Measurements from ENCODE around the gene DPYD.

DPYD gene

DNA sequence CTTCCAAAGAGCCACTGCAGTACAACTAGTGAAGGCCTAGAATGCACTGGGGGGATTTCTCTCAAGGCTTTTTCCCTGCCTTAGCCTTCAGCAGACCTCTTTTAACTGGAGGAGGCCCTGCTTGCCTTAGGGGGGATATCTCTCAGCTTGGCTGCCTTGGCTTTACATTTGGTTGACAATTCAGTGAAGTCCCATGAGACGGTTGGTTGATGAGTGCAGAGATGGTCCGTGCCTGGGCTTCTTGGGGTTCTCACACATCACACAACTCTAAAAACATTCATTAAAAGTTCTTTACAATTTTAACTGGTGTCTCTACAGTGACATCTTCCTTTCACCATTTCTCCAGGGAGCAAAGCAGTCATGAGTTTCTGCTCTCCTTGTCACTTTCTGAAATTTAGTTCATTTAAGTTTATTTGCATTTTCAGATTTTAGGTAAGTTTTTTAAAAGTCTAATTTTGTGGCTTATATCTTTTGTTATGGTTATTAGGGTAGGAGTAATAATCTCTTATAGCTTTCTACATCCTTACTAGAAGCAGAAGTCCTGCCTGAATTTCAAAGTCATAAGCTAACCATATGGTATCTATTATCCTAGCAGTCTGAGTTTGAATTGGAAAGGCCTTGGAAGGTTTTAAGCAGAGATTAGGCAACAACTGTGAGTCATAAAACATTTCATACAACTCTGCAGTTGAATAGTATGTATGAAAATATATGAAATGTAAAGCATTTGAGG, 487.6 kb downstream of the DPYD start:
- Histone ChIP-seq H3K36me3 (ENCODE audit: low read length) (no peaks in the 10 kb centered on the region), H3K79me2 (ENCODE audit: insufficient read depth, low read length) (no peaks in the 10 kb centered on the region), H3K27me3 (ENCODE audit: low read length) (no peaks in the 10 kb centered on the region), H3K9me3 (ENCODE audit: insufficient read depth, low read length) (no peaks in the 10 kb centered on the region), H4K20me1 (ENCODE audit: low read depth, low read length) (no peaks in the 10 kb centered on the region), H3K9me2 (replicated peaks; ENCODE audit: insufficient read depth, low read length) (no peaks in the 10 kb centered on the region), H3K27ac (ENCODE audit: low read depth, low read length) (no peak overlapping the region), H3F3A (ENCODE audit: insufficient read depth) (no peaks in the 10 kb centered on the region), H2AFZ (ENCODE audit: low read depth, low read length, severe bottlenecking) (no peak overlapping the region), H3K4me3 (ENCODE audit: insufficient read depth, low read length, poor library complexity, severe bottlenecking) (no peak overlapping the region), H3K4me2 (ENCODE audit: low read depth, low read length, poor library complexity, severe bottlenecking) (no peak overlapping the region), H3K9ac (ENCODE audit: low read length) (no peak overlapping the region)
- TF ChIP-seq EZH2phosphoT487 (conservative IDR thresholded peaks at IDR 0.05; ENCODE audit: low read length): no peak
- TF ChIP-seq, protein P1, sequence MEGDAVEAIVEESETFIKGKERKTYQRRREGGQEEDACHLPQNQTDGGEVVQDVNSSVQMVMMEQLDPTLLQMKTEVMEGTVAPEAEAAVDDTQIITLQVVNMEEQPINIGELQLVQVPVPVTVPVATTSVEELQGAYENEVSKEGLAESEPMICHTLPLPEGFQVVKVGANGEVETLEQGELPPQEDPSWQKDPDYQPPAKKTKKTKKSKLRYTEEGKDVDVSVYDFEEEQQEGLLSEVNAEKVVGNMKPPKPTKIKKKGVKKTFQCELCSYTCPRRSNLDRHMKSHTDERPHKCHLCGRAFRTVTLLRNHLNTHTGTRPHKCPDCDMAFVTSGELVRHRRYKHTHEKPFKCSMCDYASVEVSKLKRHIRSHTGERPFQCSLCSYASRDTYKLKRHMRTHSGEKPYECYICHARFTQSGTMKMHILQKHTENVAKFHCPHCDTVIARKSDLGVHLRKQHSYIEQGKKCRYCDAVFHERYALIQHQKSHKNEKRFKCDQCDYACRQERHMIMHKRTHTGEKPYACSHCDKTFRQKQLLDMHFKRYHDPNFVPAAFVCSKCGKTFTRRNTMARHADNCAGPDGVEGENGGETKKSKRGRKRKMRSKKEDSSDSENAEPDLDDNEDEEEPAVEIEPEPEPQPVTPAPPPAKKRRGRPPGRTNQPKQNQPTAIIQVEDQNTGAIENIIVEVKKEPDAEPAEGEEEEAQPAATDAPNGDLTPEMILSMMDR (IDR thresholded peaks at IDR 0.05; ENCODE audit: insufficient read depth, low read length, poor library complexity, severe bottlenecking): no peak

DNA sequence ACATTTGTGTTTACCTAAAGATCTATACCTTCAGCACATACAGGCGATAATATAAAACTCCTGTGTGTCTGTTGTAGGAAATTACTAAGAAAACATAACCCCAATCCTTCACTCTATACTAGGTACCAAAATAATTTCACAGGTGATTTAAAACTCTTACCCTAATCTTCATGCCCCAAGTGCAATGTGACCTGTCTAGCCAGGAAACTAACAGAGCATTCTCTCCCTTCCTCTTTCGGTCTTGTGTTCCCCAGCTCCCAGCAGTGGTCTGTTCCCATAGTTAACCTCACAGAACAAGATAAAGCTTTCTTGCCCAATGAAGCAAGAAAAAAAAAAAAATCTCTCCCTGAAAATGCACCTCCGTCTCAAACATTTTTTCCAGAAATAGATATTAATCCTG, 493.5 kb downstream of the DPYD start:
- Histone ChIP-seq H3K4me3 (ENCODE audit: insufficient read depth, low read length, poor library complexity, severe bottlenecking) (no peak overlapping the region), H3K4me2 (ENCODE audit: low read depth, low read length, poor library complexity, severe bottlenecking) (no peak overlapping the region)

DNA sequence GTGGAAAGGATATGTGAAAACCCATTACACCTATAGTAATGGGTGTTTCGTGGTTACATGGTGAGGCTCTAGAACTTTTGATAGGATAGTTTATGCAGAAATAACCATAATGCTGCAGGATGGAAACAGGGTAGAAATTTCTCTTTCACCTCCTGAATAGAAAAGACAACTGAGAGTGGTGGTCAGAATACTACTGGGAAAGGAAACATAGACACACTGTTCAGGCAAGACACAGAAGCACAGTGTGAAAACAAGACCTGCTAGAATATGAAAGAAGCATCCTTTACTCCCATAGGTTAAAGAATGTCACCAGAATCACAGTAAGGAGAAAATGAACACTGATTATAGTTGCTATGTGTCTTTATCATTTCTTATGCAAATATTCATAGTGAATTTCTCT, 496.6 kb downstream of the DPYD start:
- Histone ChIP-seq H3K36me3 (ENCODE audit: low read length) (no peaks in the 10 kb centered on the region), H4K20me1 (ENCODE audit: low read depth, low read length) (no peaks in the 10 kb centered on the region), H3K4me2 (ENCODE audit: low read depth, low read length, poor library complexity, severe bottlenecking) (no peak overlapping the region), H3K9me2 (replicated peaks; ENCODE audit: insufficient read depth, low read length) (no peaks in the 10 kb centered on the region), H3K9me3 (ENCODE audit: insufficient read depth, low read length) (no peaks in the 10 kb centered on the region), H2AFZ (ENCODE audit: low read depth, low read length, severe bottlenecking) (no peak overlapping the region), H3K79me2 (ENCODE audit: insufficient read depth, low read length) (no peaks in the 10 kb centered on the region), H3K9ac (ENCODE audit: low read length) (no peak overlapping the region), H3K4me3 (ENCODE audit: insufficient read depth, low read length, poor library complexity, severe bottlenecking) (no peak overlapping the region), H3F3A (ENCODE audit: insufficient read depth) (no peaks in the 10 kb centered on the region), H3K27me3 (ENCODE audit: low read length) (no peaks in the 10 kb centered on the region), H3K27ac (ENCODE audit: low read depth, low read length) (no peak overlapping the region)
- TF ChIP-seq, protein P1 (IDR thresholded peaks at IDR 0.05; ENCODE audit: insufficient read depth, low read length, poor library complexity, severe bottlenecking): no peak
- no peak for TF ChIP-seq EZH2phosphoT487 (conservative IDR thresholded peaks at IDR 0.05; ENCODE audit: low read length)

More for the DNA sequence above, 493.5 kb downstream of the DPYD start:
- H3K9ac ChIP-seq (ENCODE audit: low read length): no peak overlapping the region
- no peaks in the 10 kb centered on the region for H3K27me3 ChIP-seq (ENCODE audit: low read length)
- H3F3A ChIP-seq (ENCODE audit: insufficient read depth): no peaks in the 10 kb centered on the region
- H2AFZ ChIP-seq (ENCODE audit: low read depth, low read length, severe bottlenecking): no peak overlapping the region
- TF ChIP-seq, protein P1 (IDR thresholded peaks at IDR 0.05; ENCODE audit: insufficient read depth, low read length, poor library complexity, severe bottlenecking): no peak
- no peak for TF ChIP-seq EZH2phosphoT487 (conservative IDR thresholded peaks at IDR 0.05; ENCODE audit: low read length)
- H3K27ac ChIP-seq (ENCODE audit: low read depth, low read length): no peak overlapping the region
- H4K20me1 ChIP-seq (ENCODE audit: low read depth, low read length): no peaks in the 10 kb centered on the region
- no peaks in the 10 kb centered on the region for H3K36me3 ChIP-seq (ENCODE audit: low read length)
- no peaks in the 10 kb centered on the region for H3K79me2 ChIP-seq (ENCODE audit: insufficient read depth, low read length)
- H3K9me3 ChIP-seq (ENCODE audit: insufficient read depth, low read length): no peaks in the 10 kb centered on the region
- no peaks in the 10 kb centered on the region for H3K9me2 ChIP-seq (replicated peaks; ENCODE audit: insufficient read depth, low read length)

All from SU-DHL-6 (cell line).